ENCODE measurements around the gene KDM4C. TPM values are rescaled to one million over a fixed set of nuclear protein-coding genes. Genes with fewer than 3 reads are reported as not detected.

The KDM4C gene
- total and polyA plus RNA-seq, 2 of the 4 experiments (the other 2 are of a cell fraction) = 11.8 to 23.8 TPM

- dilution Hi-C loops (cut with HindIII; ENCODE audit: low sequenced_read_pairs, unreplicated experiment) (no loop called here), intact Hi-C loops (cut with micrococcal nuclease) (no loop called here), in situ Hi-C loops (cut with MboI; ENCODE audit: low sequenced_read_pairs) (no loop called here)
- ChIA-PET POLR2A (ENCODE audit: unreplicated experiment) (no interaction called here), CTCF (interaction anchor here (0.6 kb wide), 2 partner anchors 273 to 293 kb away, joined by 3 read pairs; no protein-coding TSS in a partner anchor)
- Histone ChIP-seq H3K23ac (ENCODE audit: low read depth, low read length) (no peak overlapping the region), H3K36me3 (ENCODE audit: control insufficient read depth, insufficient read depth, low read length) (no peaks in the 10 kb centered on the region), H3K56ac (ENCODE audit: extremely low read depth, insufficient read depth, low read length) (no peak overlapping the region), H4K20me1 (ENCODE audit: insufficient read depth, low read length) (no peaks in the 10 kb centered on the region), H3K9me1 (ENCODE audit: insufficient read depth, low read length) (0 out of 2 replicates have a peak, but pooled peaks cover 3% of the 10 kb centered on the region), H2BK120ac (ENCODE audit: low read depth, low read length) (no peak overlapping the region), H3K4ac (ENCODE audit: low read depth, low read length) (no peak overlapping the region), H2AFZ (replicated peaks; ENCODE audit: low read length, poor library complexity) (no peak overlapping the region), H3K18ac (ENCODE audit: low read depth, low read length) (no peak overlapping the region), H4K5ac (ENCODE audit: low read depth, low read length) (no peak overlapping the region), H3K4me1 (ENCODE audit: control insufficient read depth, insufficient read depth, low read length) (no peaks in the 10 kb centered on the region), H3K14ac (replicated peaks; ENCODE audit: low read depth, low read length) (no peak overlapping the region), H3K4me2 (ENCODE audit: low read depth, low read length) (no peak overlapping the region), H3K27ac (ENCODE audit: insufficient read depth, low read length) (no peak overlapping the region), H2BK15ac (ENCODE audit: low read depth, low read length) (no peak overlapping the region), H3K27me3 (ENCODE audit: control insufficient read depth, insufficient read depth, low read length) (no peaks in the 10 kb centered on the region), H2BK5ac (ENCODE audit: low read depth, low read length, poor library complexity, severe bottlenecking) (no peak overlapping the region), H3K79me1 (ENCODE audit: low read depth in 1 of 2, low read length in 2 of 2) (peaks cover 3% of the 10 kb centered on the region in 2 experiments; a peak in 3 of 4 replicates), H3K4me3 (ENCODE audit: insufficient read depth, low read depth, low read length) (no peak overlapping the region), H2AK9ac (replicated peaks; ENCODE audit: low read depth, low read length, poor library complexity) (no peak overlapping the region), H3K9me3 (ENCODE audit: control insufficient read depth, insufficient read depth, low read length) (no peaks in the 10 kb centered on the region), H2AK5ac (ENCODE audit: low read depth, low read length) (no peak overlapping the region), H4K91ac (ENCODE audit: insufficient read depth, low read depth, low read length) (no peak overlapping the region), H4K8ac (ENCODE audit: low read depth in 2 of 2, low read length in 2 of 2) (no peak overlapping the region), H3K9ac (ENCODE audit: low read depth, low read length) (no peak overlapping the region), H2BK20ac (ENCODE audit: low read depth, low read length) (no peak overlapping the region)
- TF ChIP-seq RAD21 (IDR thresholded peaks at IDR 0.05; ENCODE audit: low read length) = no peak
- no peak for TF ChIP-seq RFX5 (IDR thresholded peaks at IDR 0.05; ENCODE audit: low read depth, low read length)
- no peak for TF ChIP-seq CEBPB (IDR thresholded peaks at IDR 0.05; ENCODE audit: low read depth, low read length)
- no peak for TF ChIP-seq BHLHE40 (IDR thresholded peaks at IDR 0.05; ENCODE audit: low read depth, low read length)
- TF ChIP-seq SMC3 (IDR thresholded peaks at IDR 0.05; ENCODE audit: low read depth, low read length) = no peak
- no peak for TF ChIP-seq MXI1 (IDR thresholded peaks at IDR 0.05; ENCODE audit: borderline replicate concordance, low read depth, low read length)
- TF ChIP-seq MAFK (IDR thresholded peaks at IDR 0.05; ENCODE audit: low read depth, low read length) = no peak
- TF ChIP-seq MAZ (IDR thresholded peaks at IDR 0.05; ENCODE audit: borderline replicate concordance, low read depth, low read length) = no peak
- TF ChIP-seq CTCF (conservative IDR thresholded peaks at IDR 0.05; ENCODE audit: low read depth, low read length) = no peak
- TF ChIP-seq POLR2A (IDR thresholded peaks at IDR 0.05; ENCODE audit: low read depth, low read length) = no peak
- no peak for TF ChIP-seq ELK1 (IDR thresholded peaks at IDR 0.05; ENCODE audit: borderline replicate concordance, low read depth, low read length)
- no CpG with 5 or more reads among the region's 4 CpGs for WGBS, 2 experiments (ENCODE audit: extremely low coverage in 2 of 2, insufficient read length in 1 of 2)
- ATAC-seq (ENCODE audit: low read depth) (no peak), DNase-seq (no peak)
- BruUV-seq (replicated peaks) = no TSS peak
Measured at GRCh38 chr9:6844267-6844666, 86.5 kb downstream of the KDM4C start.
